ENCODE data around the gene OR7G2. TPM values are rescaled to one million over a fixed set of nuclear protein-coding genes. Genes with fewer than 3 reads are reported as not detected.
"Not testable (repeated sequence)": the region's sequence is repeated elsewhere in the genome, so short reads cannot be mapped to it uniquely, and the experiment has no call there.

OR7G2 gene
- total RNA-seq, 1 experiment from 2014 or later = not detected

- no peaks in the 10 kb centered on the region for H3K27me3 ChIP-seq (ENCODE audit: insufficient read depth, low read length)
- Mint-ChIP-seq H3K4me3 (no peak overlapping the region), H3K9me3 (peaks cover 0 to 2% of the 10 kb centered on the region in 2 experiments; a peak in 3 of 5 replicates), H3K36me3 (ENCODE audit: insufficient read depth in 1 of 3, low read depth in 3 of 3) (peaks cover 0 to 5% (median 0%) of the 10 kb centered on the region in 3 experiments; a peak in 2 of 7 replicates), H3K27me3 (ENCODE audit: low read depth) (no peaks in the 10 kb centered on the region), H3K27ac (peak overlapping the region in 2 of 3 experiments; percentile 26 to 51; a peak in 2 of 7 replicates), H3K4me1 (peaks cover 25 to 45% of the 10 kb centered on the region in 2 experiments)
- DNase-seq = no peak
- H3K23me2 ChIP-seq (ENCODE audit: insufficient read length, low read depth, low read length, poor library complexity, severe bottlenecking) = no peaks in the 10 kb centered on the region
- no peak overlapping the region for H2BK5ac ChIP-seq (ENCODE audit: insufficient read length, low read length)
- H2BK20ac ChIP-seq (ENCODE audit: low read depth, low read length, poor library complexity, severe bottlenecking) = peak overlapping the region; percentile 6
- H2AK5ac ChIP-seq (ENCODE audit: insufficient read length, low read length) = no peak overlapping the region
- H3K4me1 ChIP-seq (ENCODE audit: insufficient read depth, low read length) = no peaks in the 10 kb centered on the region; the same call in 1 of the 2 replicates
- H3K79me1 ChIP-seq (ENCODE audit: insufficient read depth, low read depth, low read length, poor library complexity, severe bottlenecking) = no peaks in the 10 kb centered on the region
- no peak overlapping the region for H3K4ac ChIP-seq (ENCODE audit: low read depth, low read length)
- no peak overlapping the region for H2BK120ac ChIP-seq (ENCODE audit: low read depth, low read length, poor library complexity, severe bottlenecking)
- no peak overlapping the region for H3K56ac ChIP-seq (ENCODE audit: insufficient read length, low read depth, low read length)
- no peak overlapping the region for H3T11ph ChIP-seq (ENCODE audit: low read length)
- WGBS (ENCODE audit: extremely low coverage, insufficient read length, low lambda C conversion rate) = no CpG with 5 or more reads among the region's 4 CpGs
- no peak overlapping the region for H3K14ac ChIP-seq (ENCODE audit: insufficient read depth, low read length)
- H2AFZ ChIP-seq (ENCODE audit: low read length) = no peak overlapping the region
- no peaks in the 10 kb centered on the region for H3K79me2 ChIP-seq (ENCODE audit: insufficient read depth, low read length)
- H4K20me1 ChIP-seq (ENCODE audit: control insufficient read depth, insufficient read depth, insufficient read length) = no peaks in the 10 kb centered on the region
- H3K9ac ChIP-seq (ENCODE audit: extremely low read depth, insufficient read length, low read length) = no peak overlapping the region
- H2BK12ac ChIP-seq (ENCODE audit: insufficient read length, low read depth, low read length) = no peak overlapping the region
- H4K5ac ChIP-seq (ENCODE audit: insufficient read length, low read depth, low read length) = no peak overlapping the region
- H3K9me3 ChIP-seq (ENCODE audit: control insufficient read depth, low read depth, low read length) = no peaks in the 10 kb centered on the region
- no peak overlapping the region for H3K4me2 ChIP-seq (ENCODE audit: insufficient read depth, insufficient read length, low read length)
- H3K23ac ChIP-seq (ENCODE audit: insufficient read length, low read depth, low read length) = no peak overlapping the region
- no peak overlapping the region for H2BK15ac ChIP-seq (ENCODE audit: low read depth, low read length)
- H3K27ac ChIP-seq (ENCODE audit: insufficient read length, low read depth, low read length) = no peak overlapping the region
- H4K91ac ChIP-seq (ENCODE audit: insufficient read length, low read depth, low read length) = no peak overlapping the region
- no peak for TF ChIP-seq CTCF (conservative IDR thresholded peaks at IDR 0.05)
- no peak overlapping the region for H3K18ac ChIP-seq (ENCODE audit: insufficient read length, low read depth, low read length)
- no peak overlapping the region for H4K8ac ChIP-seq (replicated peaks; ENCODE audit: insufficient read length, low read depth, low read length)
Measured at GRCh38 chr19:9057505-9058258, 49.6 kb downstream of the OR7G2 start.

GRCh38 chr19:9056131-9056530, 51.1 kb downstream of the OR7G2 start:
- not testable (repeated sequence) for DNase-seq; H3K14ac ChIP-seq (ENCODE audit: insufficient read depth, low read length); H4K8ac ChIP-seq (replicated peaks; ENCODE audit: insufficient read length, low read depth, low read length); H3K4me2 ChIP-seq (ENCODE audit: insufficient read depth, insufficient read length, low read length); H2BK120ac ChIP-seq (ENCODE audit: low read depth, low read length, poor library complexity, severe bottlenecking); H3K23me2 ChIP-seq (ENCODE audit: insufficient read length, low read depth, low read length, poor library complexity, severe bottlenecking); H3K18ac ChIP-seq (ENCODE audit: insufficient read length, low read depth, low read length); H4K91ac ChIP-seq (ENCODE audit: insufficient read length, low read depth, low read length); H3K9me3 ChIP-seq (ENCODE audit: control insufficient read depth, low read depth, low read length); H3K27me3 Mint-ChIP-seq (ENCODE audit: low read depth); H3K4me3 Mint-ChIP-seq; H4K20me1 ChIP-seq (ENCODE audit: control insufficient read depth, insufficient read depth, insufficient read length); H3K4ac ChIP-seq (ENCODE audit: low read depth, low read length); H3K79me1 ChIP-seq (ENCODE audit: insufficient read depth, low read depth, low read length, poor library complexity, severe bottlenecking); H3K9me3 Mint-ChIP-seq; H3K36me3 Mint-ChIP-seq (ENCODE audit: insufficient read depth in 1 of 3, low read depth in 3 of 3); H3K9ac ChIP-seq (ENCODE audit: extremely low read depth, insufficient read length, low read length); H3K79me2 ChIP-seq (ENCODE audit: insufficient read depth, low read length); H3K27me3 ChIP-seq (ENCODE audit: insufficient read depth, low read length); H3T11ph ChIP-seq (ENCODE audit: low read length); H3K56ac ChIP-seq (ENCODE audit: insufficient read length, low read depth, low read length); H3K4me1 ChIP-seq (ENCODE audit: insufficient read depth, low read length); H3K23ac ChIP-seq (ENCODE audit: insufficient read length, low read depth, low read length); H2BK20ac ChIP-seq (ENCODE audit: low read depth, low read length, poor library complexity, severe bottlenecking); H2AFZ ChIP-seq (ENCODE audit: low read length); H3K27ac Mint-ChIP-seq; H2AK5ac ChIP-seq (ENCODE audit: insufficient read length, low read length); H2BK5ac ChIP-seq (ENCODE audit: insufficient read length, low read length); H2BK15ac ChIP-seq (ENCODE audit: low read depth, low read length); H2BK12ac ChIP-seq (ENCODE audit: insufficient read length, low read depth, low read length); H3K27ac ChIP-seq (ENCODE audit: insufficient read length, low read depth, low read length); H4K5ac ChIP-seq (ENCODE audit: insufficient read length, low read depth, low read length)
- H3K4me1 Mint-ChIP-seq = peaks cover 25 to 44% of the 10 kb centered on the region in 2 experiments
- WGBS (ENCODE audit: extremely low coverage, insufficient read length, low lambda C conversion rate) = no CpG with 5 or more reads among the region's 9 CpGs
